H9 (cell line): ENCODE data around the gene GALNT10. TPM values are rescaled to one million over a fixed set of nuclear protein-coding genes. Genes with fewer than 3 reads are reported as not detected.

Experiments used
- DNase-seq: peaks from one replicate; pipeline ENCODE4 v3.0.0-alpha.2; 2017
- H2AFZ ChIP-seq: one replicate; pipeline ENCODE4 v1.6.1; 2013; ENCODE audit warnings: mild to moderate bottlenecking, low read length, control low read depth, moderate library complexity
- H2AK5ac ChIP-seq: 2 replicates; pipeline ENCODE4 v1.6.1; 2013; ENCODE audit warnings: low read length, control low read depth, mixed read lengths; ENCODE audit not compliant: insufficient read length
- H2BK120ac ChIP-seq: one replicate; pipeline ENCODE4 v1.6.1; 2013; ENCODE audit warnings: low read depth, mild to moderate bottlenecking, low read length, control low read depth, inconsistent platforms; ENCODE audit not compliant: poor library complexity, severe bottlenecking
- H2BK12ac ChIP-seq: 2 replicates; pipeline ENCODE4 v1.6.1; 2013; ENCODE audit warnings: low read length, control low read depth, mixed read lengths, low read depth; ENCODE audit not compliant: insufficient read length
- H2BK15ac ChIP-seq: 2 replicates; pipeline ENCODE4 v1.6.1; 2013; ENCODE audit warnings: low read depth, low read length, control low read depth
- H2BK20ac ChIP-seq: one replicate; pipeline ENCODE4 v1.6.1; 2013; ENCODE audit warnings: low read depth, mild to moderate bottlenecking, low read length, control low read depth, inconsistent platforms; ENCODE audit not compliant: poor library complexity, severe bottlenecking
- H2BK5ac ChIP-seq: 2 replicates; pipeline ENCODE4 v1.6.1; 2013; ENCODE audit warnings: low read length, control low read depth, mixed read lengths; ENCODE audit not compliant: insufficient read length
- H3K14ac ChIP-seq: 2 replicates; pipeline ENCODE4 v1.6.1; 2013; ENCODE audit warnings: low read length, control low read depth; ENCODE audit not compliant: insufficient read depth
- H3K18ac ChIP-seq: 2 replicates; pipeline ENCODE4 v1.6.1; 2013; ENCODE audit warnings: low read depth, mild to moderate bottlenecking, mixed read lengths, low read length, control low read depth; ENCODE audit not compliant: insufficient read length
- H3K23ac ChIP-seq: 2 replicates; pipeline ENCODE4 v1.6.1; 2013; ENCODE audit warnings: low read length, control low read depth, mixed read lengths, low read depth; ENCODE audit not compliant: insufficient read length
- H3K23me2 ChIP-seq: 2 replicates; pipeline ENCODE4 v1.6.1; 2013; ENCODE audit warnings: low read depth, mild to moderate bottlenecking, mixed read lengths, low read length, control low read depth; ENCODE audit not compliant: insufficient read length, poor library complexity, severe bottlenecking
- H3K27ac ChIP-seq: 2 replicates; pipeline ENCODE4 v1.5.1; 2013; ENCODE audit warnings: low read length, control low read depth, mixed read lengths, low read depth; ENCODE audit not compliant: insufficient read length
- H3K27me3 ChIP-seq: 2 replicates; pipeline ENCODE4 v1.6.1; 2013; ENCODE audit warnings: low read length, control low read depth, inconsistent platforms; ENCODE audit not compliant: insufficient read depth
- H3K4ac ChIP-seq: 2 replicates; pipeline ENCODE4 v1.6.1; 2013; ENCODE audit warnings: low read depth, mild to moderate bottlenecking, control low read depth, inconsistent platforms, low read length, moderate library complexity
- H3K4me1 ChIP-seq: 2 replicates; pipeline ENCODE4 v1.6.1; 2013; ENCODE audit warnings: low read length, control low read depth, inconsistent platforms; ENCODE audit not compliant: insufficient read depth
- H3K4me2 ChIP-seq: 2 replicates; pipeline ENCODE4 v1.6.1; 2013; ENCODE audit warnings: low read length, control low read depth, mixed read lengths; ENCODE audit not compliant: insufficient read length, insufficient read depth
- H3K56ac ChIP-seq: 2 replicates; pipeline ENCODE4 v1.6.1; 2013; ENCODE audit warnings: low read depth, mild to moderate bottlenecking, mixed read lengths, low read length, control low read depth; ENCODE audit not compliant: insufficient read length
- H3K79me1 ChIP-seq: 2 replicates; pipeline ENCODE4 v1.6.1; 2013; ENCODE audit warnings: low read depth, mild to moderate bottlenecking, moderate library complexity, low read length, control low read depth, inconsistent platforms; ENCODE audit not compliant: insufficient read depth, poor library complexity, severe bottlenecking
- H3K79me2 ChIP-seq: 2 replicates; pipeline ENCODE4 v1.6.1; 2013; ENCODE audit warnings: low read length, control low read depth, inconsistent platforms; ENCODE audit not compliant: insufficient read depth
- H3K9ac ChIP-seq: 2 replicates; pipeline ENCODE4 v1.6.1; 2013; ENCODE audit warnings: low read length, control low read depth, mixed read lengths; ENCODE audit not compliant: insufficient read length; ENCODE audit errors: extremely low read depth
- H3K9me3 ChIP-seq: one replicate; pipeline ENCODE4 v1.6.1; 2013; ENCODE audit warnings: low read depth, low read length, inconsistent platforms; ENCODE audit not compliant: control insufficient read depth
- H3T11ph ChIP-seq: one replicate; pipeline ENCODE4 v1.6.1; 2013; ENCODE audit warnings: mild to moderate bottlenecking, low read length, control low read depth, inconsistent platforms
- H4K20me1 ChIP-seq: one replicate; pipeline ENCODE4 v1.6.1; 2013; ENCODE audit not compliant: control insufficient read depth, insufficient read length, insufficient read depth
- H4K5ac ChIP-seq: 2 replicates; pipeline ENCODE4 v1.6.1; 2013; ENCODE audit warnings: low read depth, mild to moderate bottlenecking, mixed read lengths, low read length, control low read depth; ENCODE audit not compliant: insufficient read length
- H4K8ac ChIP-seq: replicated peaks from 2 replicates; pipeline ENCODE4 v1.6.1; 2013; ENCODE audit warnings: low read length, control low read depth, mixed read lengths, low read depth; ENCODE audit not compliant: insufficient read length
- H4K91ac ChIP-seq: 2 replicates; pipeline ENCODE4 v1.6.1; 2013; ENCODE audit warnings: low read depth, mild to moderate bottlenecking, moderate library complexity, mixed read lengths, low read length, control low read depth; ENCODE audit not compliant: insufficient read length
- H3K27ac Mint-ChIP-seq, 3 experiments: 2 replicates in 2 of 3; 3 replicates in 1 of 3; pipeline ENCODE4 v1.8.0; 2020 to 2021; ENCODE audit warnings: mixed read lengths in 3 of 3, mild to moderate bottlenecking in 1 of 3, moderate library complexity in 1 of 3
- H3K27me3 Mint-ChIP-seq: 2 replicates; pipeline ENCODE4 v1.8.0; 2021; ENCODE audit warnings: low read depth, mild to moderate bottlenecking, moderate library complexity, mixed read lengths
- H3K36me3 Mint-ChIP-seq, 3 experiments: 2 replicates in 2 of 3; 3 replicates in 1 of 3; pipeline ENCODE4 v1.8.0; 2020 to 2021; ENCODE audit warnings: low read depth in 3 of 3, mixed read lengths in 3 of 3; ENCODE audit not compliant: insufficient read depth in 1 of 3
- H3K4me1 Mint-ChIP-seq, 2 experiments: 2 replicates each; pipeline ENCODE4 v1.8.0; 2020; ENCODE audit warnings: mixed read lengths in 2 of 2
- H3K4me3 Mint-ChIP-seq, 2 experiments: 2 replicates in 1 of 2; 3 replicates in 1 of 2; pipeline ENCODE4 v1.8.0; 2020 to 2021; ENCODE audit warnings: mild to moderate bottlenecking in 2 of 2, mixed read lengths in 2 of 2, moderate library complexity in 1 of 2
- H3K9me3 Mint-ChIP-seq, 2 experiments: 2 replicates in 1 of 2; 3 replicates in 1 of 2; pipeline ENCODE4 v1.8.0; 2020; ENCODE audit warnings: mild to moderate bottlenecking in 2 of 2, mixed read lengths in 2 of 2, moderate library complexity in 1 of 2
- WGBS: extraction: QIAGEN DNeasy Blood & Tissue Kit; methylation state at CpG from one replicate; pipeline ENCODE4 v1.1.7; 2013; ENCODE audit warnings: missing lambda C conversion rate, low lambda C conversion rate, mixed read lengths; ENCODE audit not compliant: insufficient read length; ENCODE audit errors: extremely low coverage; 5-methylcytosine and 5-hydroxymethylcytosine counted together
- total RNA-seq: library from RNA; stranded (reverse); gene quantifications from 2 replicates; pipeline ENCODE4 v1.2.1, GENCODE V29; 2021
- TF ChIP-seq, protein P1 (sequence below): fragments of 200-600 bp; sonication (generic); conservative IDR thresholded peaks from 3 replicates; pipeline ENCODE4 v1.8.0; 2021; ENCODE audit warnings: antibody characterized with exemption, mild to moderate bottlenecking

The GALNT10 gene
- total RNA-seq, 1 experiment from 2014 or later: 15.4 TPM

- DNase-seq: peak; percentile 74
- Mint-ChIP-seq H3K27ac (no peak overlapping the region), H3K9me3 (peaks cover 0 to 2% of the 10 kb centered on the region in 2 experiments; a peak in 1 of 5 replicates), H3K4me1 (peaks cover 46 to 49% of the 10 kb centered on the region in 2 experiments), H3K27me3 (peaks cover 75% of the 10 kb centered on the region), H3K4me3 (peak overlapping the region; percentile 65 to 80), H3K36me3 (no peaks in the 10 kb centered on the region; a peak in 1 of 7 replicates)
- no peak overlapping the region for H3K4ac ChIP-seq
- no peak overlapping the region for H2BK15ac ChIP-seq
- peaks cover 3% of the 10 kb centered on the region for H4K20me1 ChIP-seq
- H2BK120ac ChIP-seq: no peak overlapping the region
- TF ChIP-seq, protein P1, sequence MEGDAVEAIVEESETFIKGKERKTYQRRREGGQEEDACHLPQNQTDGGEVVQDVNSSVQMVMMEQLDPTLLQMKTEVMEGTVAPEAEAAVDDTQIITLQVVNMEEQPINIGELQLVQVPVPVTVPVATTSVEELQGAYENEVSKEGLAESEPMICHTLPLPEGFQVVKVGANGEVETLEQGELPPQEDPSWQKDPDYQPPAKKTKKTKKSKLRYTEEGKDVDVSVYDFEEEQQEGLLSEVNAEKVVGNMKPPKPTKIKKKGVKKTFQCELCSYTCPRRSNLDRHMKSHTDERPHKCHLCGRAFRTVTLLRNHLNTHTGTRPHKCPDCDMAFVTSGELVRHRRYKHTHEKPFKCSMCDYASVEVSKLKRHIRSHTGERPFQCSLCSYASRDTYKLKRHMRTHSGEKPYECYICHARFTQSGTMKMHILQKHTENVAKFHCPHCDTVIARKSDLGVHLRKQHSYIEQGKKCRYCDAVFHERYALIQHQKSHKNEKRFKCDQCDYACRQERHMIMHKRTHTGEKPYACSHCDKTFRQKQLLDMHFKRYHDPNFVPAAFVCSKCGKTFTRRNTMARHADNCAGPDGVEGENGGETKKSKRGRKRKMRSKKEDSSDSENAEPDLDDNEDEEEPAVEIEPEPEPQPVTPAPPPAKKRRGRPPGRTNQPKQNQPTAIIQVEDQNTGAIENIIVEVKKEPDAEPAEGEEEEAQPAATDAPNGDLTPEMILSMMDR: peak; percentile 48; the same call in 2 of the 3 replicates
- no peak overlapping the region for H3K27ac ChIP-seq
- H3K18ac ChIP-seq: no peak overlapping the region
- no peak overlapping the region for H4K8ac ChIP-seq
- peaks cover 19% of the 10 kb centered on the region; the same call in 1 of the 2 replicates for H3K27me3 ChIP-seq
- no peak overlapping the region; the same call in 1 of the 2 replicates for H3K14ac ChIP-seq
- H3K4me1 ChIP-seq: peaks cover 2% of the 10 kb centered on the region; the same call in 1 of the 2 replicates
- H3K79me1 ChIP-seq: no peaks in the 10 kb centered on the region
- no peak overlapping the region for H2AK5ac ChIP-seq
- H2BK12ac ChIP-seq: no peak overlapping the region
- no peaks in the 10 kb centered on the region for H3K79me2 ChIP-seq
- no peak overlapping the region for H2BK5ac ChIP-seq
- no peak overlapping the region for H3K23ac ChIP-seq
- H4K91ac ChIP-seq: no peak overlapping the region
- H3K9ac ChIP-seq: no peak overlapping the region
- no peak overlapping the region for H2AFZ ChIP-seq
- WGBS: no CpG with 5 or more reads among the region's 67 CpGs
- peaks cover 12% of the 10 kb centered on the region for H3K23me2 ChIP-seq
- no peaks in the 10 kb centered on the region for H3K9me3 ChIP-seq
- H3K4me2 ChIP-seq: peak overlapping the region; percentile 92
- no peak overlapping the region for H4K5ac ChIP-seq
- no peak overlapping the region for H3K56ac ChIP-seq
- no peak overlapping the region for H3T11ph ChIP-seq
- no peak overlapping the region for H2BK20ac ChIP-seq
These were observed 526 bp upstream of the GALNT10 start for GRCh38 chr5:154189819-154190594.
